HG02571 (cell line): Measurements from ENCODE around the gene CUEDC2.
A peak's percentile ranks its signal among the peaks of the same experiment; 100 is the strongest.

ENCODE experiments used
- ATAC-seq: cut with Tn5 transposase; IDR thresholded peaks from one replicate; pipeline ENCODE4 v1.9.1; 2021; ENCODE audit warnings: mild to moderate bottlenecking, moderate library complexity; ENCODE audit not compliant: unreplicated experiment

The CUEDC2 gene

DNA sequence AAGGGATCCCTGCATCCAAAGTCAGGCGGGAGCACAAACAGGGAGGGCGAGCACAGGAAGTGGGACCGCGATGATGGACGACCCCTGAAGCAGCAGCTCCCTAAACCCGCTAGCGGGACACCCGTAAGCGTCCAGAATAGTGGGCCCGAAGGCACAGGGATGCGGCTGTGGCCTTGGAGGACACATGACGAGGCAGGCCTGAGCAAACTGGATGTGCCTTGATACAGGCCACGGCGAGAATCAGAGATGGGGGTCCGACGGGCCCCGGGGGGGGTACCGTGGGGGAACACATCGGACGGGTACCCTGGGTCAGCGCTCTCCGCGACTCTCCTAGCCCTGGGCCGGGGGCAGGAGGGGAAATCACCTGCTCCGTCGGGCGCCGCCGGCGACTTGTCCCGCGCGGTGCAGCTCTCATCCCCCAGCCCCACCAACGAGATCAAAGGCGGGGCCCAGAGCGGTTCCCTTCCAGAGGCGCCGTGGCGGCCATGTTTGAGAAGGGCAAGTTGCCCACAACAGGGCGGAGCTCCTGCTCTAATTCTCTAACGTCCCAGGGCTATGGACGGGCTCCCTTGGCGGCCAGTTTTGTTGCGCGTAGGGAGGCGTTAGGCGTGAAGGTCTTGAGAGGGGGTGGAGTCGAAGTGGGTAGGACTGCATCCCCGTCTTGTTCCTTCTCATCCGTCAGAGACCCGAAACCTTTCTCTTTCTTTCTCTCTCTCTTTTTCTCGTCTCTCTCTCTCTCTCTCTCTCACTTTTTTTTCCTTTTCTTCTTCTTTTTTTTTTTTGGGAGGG, at the start of gene CUEDC2:
Gene CUEDC2, minus strand, starts transcription at position 413 of the 789 bp plus-strand sequence. CDS start 7,386 bp downstream, outside the sequence.
- peak; percentile 82 for ATAC-seq

DNA sequence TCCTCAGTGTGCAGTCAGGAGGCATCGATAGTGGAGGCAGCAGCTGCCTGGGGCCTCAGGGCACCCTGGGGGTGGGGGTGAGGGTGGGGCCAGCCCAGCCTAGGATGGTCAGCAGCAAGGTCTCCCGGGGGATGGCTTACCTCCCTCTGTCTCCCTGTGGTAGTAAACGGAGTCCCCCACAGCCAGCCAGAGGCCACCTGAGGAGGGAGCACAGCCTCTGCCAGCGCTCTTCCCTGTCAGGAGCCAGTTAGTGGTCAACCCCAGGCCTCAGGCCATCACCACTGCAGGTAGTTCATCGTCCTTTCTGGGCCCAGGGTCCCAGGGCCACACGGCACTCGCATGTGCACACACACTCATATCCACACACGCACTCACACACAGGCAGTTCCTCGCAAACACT, 48.0 kb upstream of the CUEDC2 start:
- ATAC-seq: no peak

GRCh38 chr10:102479651-102480050, 47.3 kb upstream of the CUEDC2 start:
- no peak for ATAC-seq

- no peak for ATAC-seq
Measured at GRCh38 chr10:102476466-102477141, 44.2 kb upstream of the CUEDC2 start.

GRCh38 chr10:102475451-102476040, 43.2 kb upstream of the CUEDC2 start:
- ATAC-seq: no peak

GRCh38 chr10:102473445-102474331, 41.3 kb upstream of the CUEDC2 start:
- ATAC-seq: no peak

GRCh38 chr10:102470579-102471546, 38.5 kb upstream of the CUEDC2 start:
- no peak for ATAC-seq

DNA sequence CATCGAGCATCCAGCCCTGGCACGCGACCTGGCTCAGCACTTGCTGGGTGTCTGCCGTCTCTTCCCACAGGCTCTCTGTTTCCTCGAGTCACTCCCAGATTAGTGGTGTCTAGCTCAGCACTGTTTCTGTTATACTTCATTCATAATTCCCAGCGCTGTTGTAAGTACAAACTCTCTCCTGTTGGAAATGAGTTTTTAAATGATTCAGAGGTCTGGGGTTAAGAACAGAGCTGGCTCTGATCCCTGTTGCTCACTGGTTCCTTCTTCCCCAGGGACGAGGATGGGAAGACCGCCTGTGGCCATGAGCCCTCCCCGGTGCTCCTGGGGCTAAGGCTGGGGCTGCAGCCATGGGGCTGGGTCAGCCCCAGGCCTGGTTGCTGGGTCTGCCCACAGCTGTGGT, 36.3 kb upstream of the CUEDC2 start:
- ATAC-seq: no peak

- ATAC-seq: no peak
Measured at GRCh38 chr10:102467971-102468438, 35.6 kb upstream of the CUEDC2 start.

DNA sequence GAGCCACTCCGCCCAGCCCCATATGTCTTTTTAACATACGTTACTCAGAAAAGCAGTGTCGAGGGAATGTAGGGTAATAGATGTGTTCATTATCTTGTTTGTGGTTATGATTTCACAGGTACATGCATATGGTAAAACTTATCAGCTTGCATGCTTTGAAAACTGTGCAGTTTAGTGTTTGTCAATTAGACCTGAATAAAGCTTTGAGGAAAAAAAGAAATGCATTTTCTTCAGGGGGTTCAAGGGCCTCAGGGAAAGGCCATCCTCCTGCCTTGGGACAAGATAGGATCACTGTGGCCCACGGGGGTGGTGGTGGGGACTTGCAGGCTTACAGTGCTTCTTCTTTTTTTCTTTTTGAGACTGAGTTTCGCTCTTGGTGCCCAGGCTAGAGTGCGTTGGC, 34.9 kb upstream of the CUEDC2 start:
- ATAC-seq: no peak

GRCh38 chr10:102465466-102465865, 33.1 kb upstream of the CUEDC2 start:
- ATAC-seq: no peak

GRCh38 chr10:102463983-102464382, 31.6 kb upstream of the CUEDC2 start:
- no peak for ATAC-seq

GRCh38 chr10:102462512-102463054, 30.2 kb upstream of the CUEDC2 start:
- no peak for ATAC-seq

DNA sequence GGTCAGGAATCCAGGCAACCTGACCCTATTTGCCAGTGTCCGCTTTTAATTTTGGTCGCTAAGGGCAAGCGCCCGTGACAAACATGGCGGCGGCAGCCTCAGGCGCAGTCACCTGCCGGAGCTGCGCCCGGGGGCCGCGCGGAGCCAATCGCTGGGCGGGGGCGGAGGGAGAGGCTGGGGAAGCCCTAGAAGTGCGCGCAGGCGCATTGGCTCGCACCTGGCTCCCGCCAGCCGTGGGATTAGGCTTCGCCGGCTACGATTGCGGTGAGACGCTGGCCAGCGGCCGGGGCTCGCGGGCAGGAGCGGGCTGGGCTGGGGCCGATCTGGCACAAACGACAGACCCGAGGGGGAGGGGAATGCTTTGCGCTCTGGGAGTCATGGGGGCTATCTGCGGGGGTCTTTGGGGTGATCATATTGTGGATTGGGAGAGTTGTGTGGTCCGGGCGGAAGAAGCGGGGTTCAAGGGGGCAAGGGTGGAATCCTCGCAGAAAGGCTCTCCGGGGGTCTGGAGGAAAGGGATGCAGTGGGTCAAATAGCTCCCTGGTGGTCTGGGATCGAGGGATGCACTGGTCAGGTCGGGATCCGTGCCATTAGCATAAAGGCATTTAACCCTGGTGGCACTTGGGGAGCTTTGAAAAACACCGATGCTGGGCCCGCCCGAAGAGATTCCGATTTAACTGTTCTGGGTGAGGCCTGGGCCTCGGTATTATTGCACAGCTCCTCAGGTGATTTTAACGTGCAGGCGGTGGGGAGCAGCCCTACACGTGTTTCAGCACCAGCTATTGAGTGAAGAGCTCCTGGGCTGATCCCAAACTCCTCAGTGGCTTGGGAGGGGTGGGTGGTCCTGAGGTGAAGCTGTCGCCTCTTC, 29.0 kb upstream of the CUEDC2 start:
- ATAC-seq: peak; percentile 85

DNA sequence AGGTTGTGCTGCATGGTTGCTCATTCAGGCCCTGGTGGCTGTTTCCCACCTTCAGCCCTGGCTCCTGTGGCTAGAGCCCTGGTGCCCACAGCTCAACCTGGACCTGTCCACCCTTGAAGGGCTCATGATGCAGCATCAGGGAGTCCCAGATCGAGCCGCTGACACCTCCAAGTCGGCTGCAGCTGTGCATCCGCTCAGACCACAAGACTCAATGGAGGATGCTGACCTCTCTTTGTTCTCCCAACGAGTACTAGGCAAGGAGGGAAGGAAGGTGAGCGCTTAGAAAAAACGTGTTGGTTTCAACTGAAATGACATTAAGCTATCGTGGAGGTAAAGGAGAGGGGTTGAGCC, 28.4 kb upstream of the CUEDC2 start:
- ATAC-seq: peak; percentile 23

GRCh38 chr10:102458656-102459055, 26.3 kb upstream of the CUEDC2 start:
- ATAC-seq: no peak

GRCh38 chr10:102457591-102458150, 25.3 kb upstream of the CUEDC2 start:
- no peak for ATAC-seq

DNA sequence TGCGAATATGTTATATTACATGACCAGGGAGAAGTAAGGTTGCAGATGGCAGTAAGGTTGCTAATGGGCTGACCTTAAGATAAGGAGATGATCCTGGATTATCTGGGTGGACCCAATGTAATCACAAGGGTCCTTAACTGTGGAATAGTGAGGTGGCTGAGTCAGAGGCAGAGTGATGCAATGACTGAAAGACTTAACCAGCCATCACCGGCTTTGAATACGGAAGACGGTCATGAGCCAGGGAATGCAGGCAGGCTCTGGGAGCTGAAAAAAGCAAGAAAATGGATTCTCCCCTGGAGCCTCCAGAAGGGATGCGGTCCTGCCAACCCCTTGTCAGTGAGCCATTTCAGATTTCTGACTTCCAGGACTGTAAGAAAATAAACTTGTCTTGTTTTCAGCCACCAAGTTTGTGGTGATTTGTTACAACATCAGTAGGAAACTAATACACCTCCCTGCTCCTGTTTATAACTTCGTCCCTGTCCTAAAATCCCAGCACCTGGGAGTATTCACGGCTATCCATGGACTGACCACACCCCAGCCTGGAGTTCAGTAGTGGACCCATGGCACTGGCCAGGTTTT, 23.6 kb upstream of the CUEDC2 start:
- ATAC-seq: no peak
